ENCODE results near the gene MICALL2. TPM values are rescaled to one million over a fixed set of nuclear protein-coding genes. Genes with fewer than 3 reads are reported as not detected.
A peak's percentile ranks its signal among the peaks of the same experiment; 100 is the strongest.

MICALL2 gene
- polyA plus RNA-seq, 1 donor from 2014 or later: 12.8 TPM

DNA sequence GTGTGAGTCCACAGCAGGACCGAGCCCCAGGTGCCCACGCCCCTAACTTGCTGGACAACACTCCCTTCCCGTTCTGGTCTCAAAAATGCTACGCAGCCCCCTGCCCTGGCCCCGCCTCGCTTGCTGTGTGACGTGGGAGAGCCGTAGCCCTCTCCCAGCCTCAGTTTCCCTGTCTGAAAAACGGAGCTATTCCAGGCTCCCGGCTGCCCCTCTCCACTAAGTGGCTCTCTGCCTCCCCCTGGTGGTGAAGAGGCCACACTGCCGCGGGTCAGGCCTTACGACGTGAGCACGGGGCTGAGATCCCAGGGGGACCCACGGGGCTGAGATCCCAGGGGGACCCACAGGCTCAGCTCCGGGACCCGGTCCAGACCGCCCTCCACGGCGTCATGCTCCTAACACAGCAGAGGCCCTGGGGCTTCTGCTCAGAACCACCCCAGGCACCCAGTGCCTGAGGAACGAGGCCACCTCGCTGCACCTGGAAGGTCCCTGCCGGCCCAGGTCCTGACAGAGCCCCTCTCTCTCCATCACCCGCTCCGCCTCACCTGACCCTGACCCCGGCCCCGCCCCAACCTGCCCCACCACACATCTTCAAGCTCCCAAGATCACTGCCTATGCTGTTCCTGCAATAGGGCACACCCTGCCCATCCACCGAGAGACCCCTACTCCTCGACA, 26.7 kb downstream of the MICALL2 start:
- Histone ChIP-seq H3K27ac (ENCODE audit: low read length) (no peak overlapping the region), H3K9me3 (ENCODE audit: low read length) (no peaks in the 10 kb centered on the region), H3K9me2 (ENCODE audit: insufficient read depth, low read length) (no peaks in the 10 kb centered on the region), H2AFZ (ENCODE audit: low read depth, low read length) (no peak overlapping the region), H3K4me2 (ENCODE audit: low read length) (no peak overlapping the region), H3K27me3 (ENCODE audit: insufficient read depth, low read depth, low read length) (no peaks in the 10 kb centered on the region), H3F3A (ENCODE audit: insufficient read depth, low read length, poor library complexity, severe bottlenecking) (no peaks in the 10 kb centered on the region), H3K36me3 (ENCODE audit: insufficient read depth, low read length) (no peaks in the 10 kb centered on the region), H3K9ac (ENCODE audit: low read length) (no peak overlapping the region), H3K79me2 (replicated peaks; ENCODE audit: insufficient read depth, low read length) (no peaks in the 10 kb centered on the region), H4K20me1 (ENCODE audit: insufficient read depth) (no peaks in the 10 kb centered on the region), H3K4me3 (ENCODE audit: low read length) (no peak overlapping the region)
- no peak for TF ChIP-seq TAF1 (IDR thresholded peaks at IDR 0.05; ENCODE audit: low read depth)
- peak; percentile 91 for TF ChIP-seq SMC3 (conservative IDR thresholded peaks at IDR 0.05; ENCODE audit: poor library complexity)
- TF ChIP-seq MXI1 (conservative IDR thresholded peaks at IDR 0.05; ENCODE audit: poor library complexity, severe bottlenecking): no peak
- TF ChIP-seq, protein P1, sequence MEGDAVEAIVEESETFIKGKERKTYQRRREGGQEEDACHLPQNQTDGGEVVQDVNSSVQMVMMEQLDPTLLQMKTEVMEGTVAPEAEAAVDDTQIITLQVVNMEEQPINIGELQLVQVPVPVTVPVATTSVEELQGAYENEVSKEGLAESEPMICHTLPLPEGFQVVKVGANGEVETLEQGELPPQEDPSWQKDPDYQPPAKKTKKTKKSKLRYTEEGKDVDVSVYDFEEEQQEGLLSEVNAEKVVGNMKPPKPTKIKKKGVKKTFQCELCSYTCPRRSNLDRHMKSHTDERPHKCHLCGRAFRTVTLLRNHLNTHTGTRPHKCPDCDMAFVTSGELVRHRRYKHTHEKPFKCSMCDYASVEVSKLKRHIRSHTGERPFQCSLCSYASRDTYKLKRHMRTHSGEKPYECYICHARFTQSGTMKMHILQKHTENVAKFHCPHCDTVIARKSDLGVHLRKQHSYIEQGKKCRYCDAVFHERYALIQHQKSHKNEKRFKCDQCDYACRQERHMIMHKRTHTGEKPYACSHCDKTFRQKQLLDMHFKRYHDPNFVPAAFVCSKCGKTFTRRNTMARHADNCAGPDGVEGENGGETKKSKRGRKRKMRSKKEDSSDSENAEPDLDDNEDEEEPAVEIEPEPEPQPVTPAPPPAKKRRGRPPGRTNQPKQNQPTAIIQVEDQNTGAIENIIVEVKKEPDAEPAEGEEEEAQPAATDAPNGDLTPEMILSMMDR (IDR thresholded peaks at IDR 0.05; ENCODE audit: poor library complexity, severe bottlenecking): peak; percentile 92
- TF ChIP-seq, protein P2, sequence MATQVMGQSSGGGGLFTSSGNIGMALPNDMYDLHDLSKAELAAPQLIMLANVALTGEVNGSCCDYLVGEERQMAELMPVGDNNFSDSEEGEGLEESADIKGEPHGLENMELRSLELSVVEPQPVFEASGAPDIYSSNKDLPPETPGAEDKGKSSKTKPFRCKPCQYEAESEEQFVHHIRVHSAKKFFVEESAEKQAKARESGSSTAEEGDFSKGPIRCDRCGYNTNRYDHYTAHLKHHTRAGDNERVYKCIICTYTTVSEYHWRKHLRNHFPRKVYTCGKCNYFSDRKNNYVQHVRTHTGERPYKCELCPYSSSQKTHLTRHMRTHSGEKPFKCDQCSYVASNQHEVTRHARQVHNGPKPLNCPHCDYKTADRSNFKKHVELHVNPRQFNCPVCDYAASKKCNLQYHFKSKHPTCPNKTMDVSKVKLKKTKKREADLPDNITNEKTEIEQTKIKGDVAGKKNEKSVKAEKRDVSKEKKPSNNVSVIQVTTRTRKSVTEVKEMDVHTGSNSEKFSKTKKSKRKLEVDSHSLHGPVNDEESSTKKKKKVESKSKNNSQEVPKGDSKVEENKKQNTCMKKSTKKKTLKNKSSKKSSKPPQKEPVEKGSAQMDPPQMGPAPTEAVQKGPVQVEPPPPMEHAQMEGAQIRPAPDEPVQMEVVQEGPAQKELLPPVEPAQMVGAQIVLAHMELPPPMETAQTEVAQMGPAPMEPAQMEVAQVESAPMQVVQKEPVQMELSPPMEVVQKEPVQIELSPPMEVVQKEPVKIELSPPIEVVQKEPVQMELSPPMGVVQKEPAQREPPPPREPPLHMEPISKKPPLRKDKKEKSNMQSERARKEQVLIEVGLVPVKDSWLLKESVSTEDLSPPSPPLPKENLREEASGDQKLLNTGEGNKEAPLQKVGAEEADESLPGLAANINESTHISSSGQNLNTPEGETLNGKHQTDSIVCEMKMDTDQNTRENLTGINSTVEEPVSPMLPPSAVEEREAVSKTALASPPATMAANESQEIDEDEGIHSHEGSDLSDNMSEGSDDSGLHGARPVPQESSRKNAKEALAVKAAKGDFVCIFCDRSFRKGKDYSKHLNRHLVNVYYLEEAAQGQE (IDR thresholded peaks at IDR 0.05; ENCODE audit: borderline replicate concordance): no peak
- TF ChIP-seq RAD21 (conservative IDR thresholded peaks at IDR 0.05): peak; percentile 89

DNA sequence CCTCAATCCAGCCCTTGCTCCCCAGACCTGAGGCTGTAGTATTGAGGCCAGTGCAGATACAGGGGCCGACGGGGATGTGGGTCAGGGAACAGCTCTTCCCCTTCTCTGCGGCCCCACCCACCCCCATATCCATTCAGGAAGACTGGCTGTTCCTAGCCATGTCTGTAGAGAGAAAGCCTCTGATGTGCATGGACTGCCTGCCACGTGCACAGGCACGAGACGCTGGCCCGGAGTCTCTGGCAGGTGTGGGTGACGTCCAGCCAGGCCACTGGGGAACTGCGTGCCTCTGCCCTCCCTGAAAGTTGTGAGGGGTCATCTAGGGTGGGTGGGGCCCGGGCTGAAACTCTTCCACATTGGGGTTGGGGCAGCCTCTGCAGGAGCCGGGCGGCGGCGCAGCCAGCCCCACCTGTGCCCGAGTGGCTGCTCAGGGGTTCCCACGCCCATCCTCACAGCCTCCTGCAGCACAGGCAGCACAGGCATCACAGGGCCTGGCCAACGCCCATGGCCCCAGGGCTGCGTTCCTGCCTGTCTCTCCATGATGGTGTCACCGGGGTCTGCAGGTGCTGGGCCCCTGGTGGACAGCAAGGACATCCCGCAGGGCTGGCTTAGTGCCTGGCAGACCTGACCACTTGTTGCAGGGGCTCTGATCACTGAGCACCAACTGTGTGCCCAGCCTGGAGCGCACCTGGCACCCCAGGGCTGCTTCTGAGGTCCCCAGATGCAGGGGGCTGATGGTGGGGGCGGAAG, 27.5 kb downstream of the MICALL2 start:
- Histone ChIP-seq H3F3A (ENCODE audit: insufficient read depth, low read length, poor library complexity, severe bottlenecking) (no peaks in the 10 kb centered on the region), H4K20me1 (ENCODE audit: insufficient read depth) (no peaks in the 10 kb centered on the region), H3K4me2 (ENCODE audit: low read length) (no peak overlapping the region), H3K79me2 (replicated peaks; ENCODE audit: insufficient read depth, low read length) (no peaks in the 10 kb centered on the region), H3K27ac (ENCODE audit: low read length) (no peak overlapping the region), H3K36me3 (ENCODE audit: insufficient read depth, low read length) (no peaks in the 10 kb centered on the region), H3K27me3 (ENCODE audit: insufficient read depth, low read depth, low read length) (no peaks in the 10 kb centered on the region), H3K9me3 (ENCODE audit: low read length) (no peaks in the 10 kb centered on the region), H3K9ac (ENCODE audit: low read length) (no peak overlapping the region), H3K9me2 (ENCODE audit: insufficient read depth, low read length) (no peaks in the 10 kb centered on the region), H3K4me3 (ENCODE audit: low read length) (no peak overlapping the region), H2AFZ (ENCODE audit: low read depth, low read length) (no peak overlapping the region)
- TF ChIP-seq POLR2AphosphoS5 (IDR thresholded peaks at IDR 0.05) (no peak), EP300 (conservative IDR thresholded peaks at IDR 0.05; ENCODE audit: poor library complexity, severe bottlenecking) (no peak), RAD21 (conservative IDR thresholded peaks at IDR 0.05) (no peak), EZH2 (IDR thresholded peaks at IDR 0.05; ENCODE audit: borderline replicate concordance, insufficient read depth, low read length, poor library complexity, severe bottlenecking) (no peak), MXI1 (conservative IDR thresholded peaks at IDR 0.05; ENCODE audit: poor library complexity, severe bottlenecking) (no peak), TAF1 (IDR thresholded peaks at IDR 0.05; ENCODE audit: low read depth) (no peak), SMC3 (conservative IDR thresholded peaks at IDR 0.05; ENCODE audit: poor library complexity) (no peak)
- TF ChIP-seq, protein P1 (IDR thresholded peaks at IDR 0.05; ENCODE audit: poor library complexity, severe bottlenecking): no peak
- TF ChIP-seq, protein P2 (IDR thresholded peaks at IDR 0.05; ENCODE audit: borderline replicate concordance): no peak

All from neural cell (in vitro differentiated cells).